Stimulated activated CD8-positive, alpha-beta memory T cell treated with anti-CD3 and anti-CD28 coated beads, Interleukin-4, amount 100 ng/mL, for 4 hours (primary cell): ENCODE data around the gene ARID1B.

ENCODE experiments used
- DNase-seq, 2 donors: peaks; one replicate each; pipeline ENCODE4 v3.0.0-alpha.2; 2020; ENCODE audit warnings: low read depth in 2 of 2, low spot score in 1 of 2

The ARID1B gene

GRCh38 chr6:157218371-157219198 lies 441.4 kb downstream of the ARID1B start:
- no peak for DNase-seq

GRCh38 chr6:157219201-157220200 lies 442.3 kb downstream of the ARID1B start:
- no peak for DNase-seq

- no peak for DNase-seq
These were observed 443.3 kb downstream of the ARID1B start for GRCh38 chr6:157220485-157220884.

GRCh38 chr6:157221049-157221816 lies 444.1 kb downstream of the ARID1B start:
- DNase-seq, result peak; percentile 61 to 63

- no peak for DNase-seq
These were observed 444.6 kb downstream of the ARID1B start for GRCh38 chr6:157221817-157222175.

- no peak for DNase-seq
These were observed 445.2 kb downstream of the ARID1B start for GRCh38 chr6:157222201-157222981.

GRCh38 chr6:157223021-157223430 lies 445.8 kb downstream of the ARID1B start:
- DNase-seq, result no peak

GRCh38 chr6:157223511-157223910 lies 446.3 kb downstream of the ARID1B start:
- no peak for DNase-seq

- DNase-seq, result no peak
These were observed 447.2 kb downstream of the ARID1B start for GRCh38 chr6:157224178-157224950.

GRCh38 chr6:157224951-157225574 lies 447.9 kb downstream of the ARID1B start:
- no peak for DNase-seq

- DNase-seq, result no peak
These were observed 448.4 kb downstream of the ARID1B start for GRCh38 chr6:157225575-157225995.

- no peak for DNase-seq
These were observed 448.9 kb downstream of the ARID1B start for GRCh38 chr6:157226026-157226625.

- DNase-seq, result no peak
These were observed 449.6 kb downstream of the ARID1B start for GRCh38 chr6:157226761-157227160.

GRCh38 chr6:157227202-157228166 lies 450.3 kb downstream of the ARID1B start:
- no peak for DNase-seq

GRCh38 chr6:157228426-157229131 lies 451.4 kb downstream of the ARID1B start:
- DNase-seq, result no peak

- no peak for DNase-seq
These were observed 452.0 kb downstream of the ARID1B start for GRCh38 chr6:157229132-157229618.

GRCh38 chr6:157229713-157230112 lies 452.5 kb downstream of the ARID1B start:
- DNase-seq, result no peak
